Measurements from ENCODE around the gene PID1. TPM values are rescaled to one million over a fixed set of nuclear protein-coding genes. Genes with fewer than 3 reads are reported as not detected.

Gene PID1
- total RNA-seq, 1 donor from 2014 or later, result 10.7 TPM

GRCh38 chr2:229003256-229003655, 267.8 kb downstream of the PID1 start:
- Mint-ChIP-seq H3K4me1 (ENCODE audit: low read depth, unreplicated experiment) (no peaks in the 10 kb centered on the region), H3K4me3 (ENCODE audit: unreplicated experiment) (no peak overlapping the region), H3K27me3 (ENCODE audit: low read depth, unreplicated experiment) (peaks cover 2% of the 10 kb centered on the region), H3K27ac (ENCODE audit: unreplicated experiment) (no peak overlapping the region), H3K9me3 (ENCODE audit: unreplicated experiment) (peaks cover 16% of the 10 kb centered on the region), H3K36me3 (ENCODE audit: low read depth, unreplicated experiment) (no peaks in the 10 kb centered on the region)
- no peaks in the 10 kb centered on the region for H3K79me2 ChIP-seq (ENCODE audit: insufficient read depth, low read length)
- no peak overlapping the region for H3K27ac ChIP-seq (ENCODE audit: low read depth, low read length)
- H3K4me2 ChIP-seq (ENCODE audit: low read length), result no peak overlapping the region
- peaks cover 3% of the 10 kb centered on the region for H3K9me3 ChIP-seq (ENCODE audit: insufficient read depth, low read depth, low read length)
- no peak for FAIRE-seq
- H3K27me3 ChIP-seq (ENCODE audit: insufficient read depth, low read length), result no peaks in the 10 kb centered on the region
- H4K20me1 ChIP-seq (ENCODE audit: insufficient read depth, low read length), result no peaks in the 10 kb centered on the region
- no peaks in the 10 kb centered on the region for H3K4me1 ChIP-seq (ENCODE audit: insufficient read depth, low read length)
- TF ChIP-seq, protein P1, sequence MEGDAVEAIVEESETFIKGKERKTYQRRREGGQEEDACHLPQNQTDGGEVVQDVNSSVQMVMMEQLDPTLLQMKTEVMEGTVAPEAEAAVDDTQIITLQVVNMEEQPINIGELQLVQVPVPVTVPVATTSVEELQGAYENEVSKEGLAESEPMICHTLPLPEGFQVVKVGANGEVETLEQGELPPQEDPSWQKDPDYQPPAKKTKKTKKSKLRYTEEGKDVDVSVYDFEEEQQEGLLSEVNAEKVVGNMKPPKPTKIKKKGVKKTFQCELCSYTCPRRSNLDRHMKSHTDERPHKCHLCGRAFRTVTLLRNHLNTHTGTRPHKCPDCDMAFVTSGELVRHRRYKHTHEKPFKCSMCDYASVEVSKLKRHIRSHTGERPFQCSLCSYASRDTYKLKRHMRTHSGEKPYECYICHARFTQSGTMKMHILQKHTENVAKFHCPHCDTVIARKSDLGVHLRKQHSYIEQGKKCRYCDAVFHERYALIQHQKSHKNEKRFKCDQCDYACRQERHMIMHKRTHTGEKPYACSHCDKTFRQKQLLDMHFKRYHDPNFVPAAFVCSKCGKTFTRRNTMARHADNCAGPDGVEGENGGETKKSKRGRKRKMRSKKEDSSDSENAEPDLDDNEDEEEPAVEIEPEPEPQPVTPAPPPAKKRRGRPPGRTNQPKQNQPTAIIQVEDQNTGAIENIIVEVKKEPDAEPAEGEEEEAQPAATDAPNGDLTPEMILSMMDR (IDR thresholded peaks at IDR 0.05; ENCODE audit: insufficient read depth, low read depth, low read length), result no peak
- no peak for TF ChIP-seq EZH2 (IDR thresholded peaks at IDR 0.05; ENCODE audit: insufficient read depth, low read length)
- H3K4me3 ChIP-seq (ENCODE audit: insufficient read depth, low read depth, low read length), result no peak overlapping the region
- DNase-seq (ENCODE audit: low read depth), result no peak
- no peak overlapping the region for H3K9ac ChIP-seq (ENCODE audit: low read length)
- H2AFZ ChIP-seq (ENCODE audit: low read depth, low read length), result no peak overlapping the region
- H3K36me3 ChIP-seq (ENCODE audit: insufficient read depth, low read length), result no peaks in the 10 kb centered on the region

DNA sequence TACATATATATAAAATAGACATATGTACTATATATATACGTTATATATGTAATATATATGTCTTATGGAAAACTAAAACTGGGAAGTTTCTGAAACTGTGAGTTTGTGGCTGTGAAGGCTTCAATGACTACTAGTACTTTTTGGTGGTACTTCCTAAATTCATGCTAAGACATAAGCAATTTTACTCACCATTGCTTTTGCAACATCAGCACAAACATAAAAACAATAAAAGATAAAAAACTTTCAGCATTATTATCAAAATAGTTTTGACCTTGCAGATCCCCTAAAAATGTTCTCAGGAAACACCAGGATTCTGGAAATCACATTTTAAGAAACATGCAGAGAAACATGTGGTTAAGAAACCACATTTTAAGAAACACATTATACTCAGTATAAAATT, 269.9 kb downstream of the PID1 start:
- no peaks in the 10 kb centered on the region for H3K4me1 Mint-ChIP-seq (ENCODE audit: low read depth, unreplicated experiment)
- Histone ChIP-seq H3K79me2 (ENCODE audit: insufficient read depth, low read length) (no peaks in the 10 kb centered on the region), H3K27me3 (ENCODE audit: insufficient read depth, low read length) (no peaks in the 10 kb centered on the region), H3K4me3 (ENCODE audit: insufficient read depth, low read depth, low read length) (no peak overlapping the region), H3K9me3 (ENCODE audit: insufficient read depth, low read depth, low read length) (peaks cover 3% of the 10 kb centered on the region), H3K27ac (ENCODE audit: low read depth, low read length) (no peak overlapping the region), H4K20me1 (ENCODE audit: insufficient read depth, low read length) (no peaks in the 10 kb centered on the region), H3K9ac (ENCODE audit: low read length) (no peak overlapping the region), H2AFZ (ENCODE audit: low read depth, low read length) (no peak overlapping the region), H3K4me1 (ENCODE audit: insufficient read depth, low read length) (no peaks in the 10 kb centered on the region), H3K36me3 (ENCODE audit: insufficient read depth, low read length) (no peaks in the 10 kb centered on the region), H3K4me2 (ENCODE audit: low read length) (no peak overlapping the region)
- FAIRE-seq (no peak), DNase-seq (ENCODE audit: low read depth) (no peak)
- TF ChIP-seq EZH2 (IDR thresholded peaks at IDR 0.05; ENCODE audit: insufficient read depth, low read length), result no peak
- H3K4me3 Mint-ChIP-seq (ENCODE audit: unreplicated experiment), result no peak overlapping the region
- no peak overlapping the region for H3K27ac Mint-ChIP-seq (ENCODE audit: unreplicated experiment)
- H3K27me3 Mint-ChIP-seq (ENCODE audit: low read depth, unreplicated experiment), result peaks cover 2% of the 10 kb centered on the region
- no peaks in the 10 kb centered on the region for H3K36me3 Mint-ChIP-seq (ENCODE audit: low read depth, unreplicated experiment)
- H3K9me3 Mint-ChIP-seq (ENCODE audit: unreplicated experiment), result peaks cover 16% of the 10 kb centered on the region

GRCh38 chr2:228999326-228999725, 271.8 kb downstream of the PID1 start:
- Histone ChIP-seq H3K79me2 (ENCODE audit: insufficient read depth, low read length) (no peaks in the 10 kb centered on the region), H3K27me3 (ENCODE audit: insufficient read depth, low read length) (no peaks in the 10 kb centered on the region), H3K4me3 (ENCODE audit: insufficient read depth, low read depth, low read length) (no peak overlapping the region), H3K27ac (ENCODE audit: low read depth, low read length) (no peak overlapping the region), H3K9ac (ENCODE audit: low read length) (no peak overlapping the region), H3K9me3 (ENCODE audit: insufficient read depth, low read depth, low read length) (peaks cover 3% of the 10 kb centered on the region), H4K20me1 (ENCODE audit: insufficient read depth, low read length) (no peaks in the 10 kb centered on the region), H3K4me1 (ENCODE audit: insufficient read depth, low read length) (no peaks in the 10 kb centered on the region), H2AFZ (ENCODE audit: low read depth, low read length) (no peak overlapping the region), H3K36me3 (ENCODE audit: insufficient read depth, low read length) (no peaks in the 10 kb centered on the region), H3K4me2 (ENCODE audit: low read length) (no peak overlapping the region)
- Mint-ChIP-seq H3K27ac (ENCODE audit: unreplicated experiment) (no peak overlapping the region), H3K4me1 (ENCODE audit: low read depth, unreplicated experiment) (no peaks in the 10 kb centered on the region), H3K9me3 (ENCODE audit: unreplicated experiment) (peaks cover 18% of the 10 kb centered on the region), H3K27me3 (ENCODE audit: low read depth, unreplicated experiment) (peaks cover 4% of the 10 kb centered on the region), H3K36me3 (ENCODE audit: low read depth, unreplicated experiment) (no peaks in the 10 kb centered on the region), H3K4me3 (ENCODE audit: unreplicated experiment) (no peak overlapping the region)
- TF ChIP-seq EZH2 (IDR thresholded peaks at IDR 0.05; ENCODE audit: insufficient read depth, low read length), result no peak
- TF ChIP-seq, protein P1 (IDR thresholded peaks at IDR 0.05; ENCODE audit: insufficient read depth, low read depth, low read length), result no peak
- FAIRE-seq, result no peak
- DNase-seq (ENCODE audit: low read depth), result no peak
